Measurements from ENCODE around the gene RGS11.

DNA sequence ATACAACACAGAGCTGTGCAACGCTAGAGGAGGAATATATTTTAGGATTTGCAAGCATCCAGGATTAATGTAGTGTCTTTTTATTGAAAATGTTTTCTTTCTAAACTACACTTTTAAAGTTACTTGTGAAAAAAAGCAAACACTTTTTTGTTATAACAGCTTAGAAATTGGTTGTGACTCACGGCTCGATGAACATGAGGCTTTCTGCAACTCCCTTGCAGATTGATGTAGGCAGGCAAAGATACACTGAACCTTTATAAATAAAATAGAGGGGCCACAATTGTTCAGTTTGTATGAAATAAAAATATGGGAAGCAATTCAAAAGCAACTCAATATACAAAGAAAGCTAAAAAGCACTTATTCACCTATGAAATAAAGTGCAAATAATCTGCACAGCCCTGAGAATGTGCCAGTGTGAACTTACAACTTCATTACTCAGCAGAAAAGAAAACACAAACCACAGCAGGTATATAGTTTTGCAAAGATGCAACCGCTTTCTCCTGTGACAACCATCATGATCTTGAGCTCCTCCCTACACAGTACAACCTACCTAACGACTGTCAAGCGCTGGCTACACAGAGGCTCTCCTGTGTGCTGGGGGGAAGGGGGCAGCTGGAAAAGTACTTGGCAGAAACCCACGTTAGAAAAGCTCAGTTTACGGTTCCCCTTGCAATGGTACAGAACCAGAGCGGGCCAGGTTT lies 47.4 kb downstream of the RGS11 start:
- TF ChIP-seq POLR2AphosphoS5 (IDR thresholded peaks at IDR 0.05; ENCODE audit: low read depth, low read length) (no peak), TCF7L2 (IDR thresholded peaks at IDR 0.05; ENCODE audit: low read depth, low read length) (no peak)
- TF ChIP-seq, protein P1, sequence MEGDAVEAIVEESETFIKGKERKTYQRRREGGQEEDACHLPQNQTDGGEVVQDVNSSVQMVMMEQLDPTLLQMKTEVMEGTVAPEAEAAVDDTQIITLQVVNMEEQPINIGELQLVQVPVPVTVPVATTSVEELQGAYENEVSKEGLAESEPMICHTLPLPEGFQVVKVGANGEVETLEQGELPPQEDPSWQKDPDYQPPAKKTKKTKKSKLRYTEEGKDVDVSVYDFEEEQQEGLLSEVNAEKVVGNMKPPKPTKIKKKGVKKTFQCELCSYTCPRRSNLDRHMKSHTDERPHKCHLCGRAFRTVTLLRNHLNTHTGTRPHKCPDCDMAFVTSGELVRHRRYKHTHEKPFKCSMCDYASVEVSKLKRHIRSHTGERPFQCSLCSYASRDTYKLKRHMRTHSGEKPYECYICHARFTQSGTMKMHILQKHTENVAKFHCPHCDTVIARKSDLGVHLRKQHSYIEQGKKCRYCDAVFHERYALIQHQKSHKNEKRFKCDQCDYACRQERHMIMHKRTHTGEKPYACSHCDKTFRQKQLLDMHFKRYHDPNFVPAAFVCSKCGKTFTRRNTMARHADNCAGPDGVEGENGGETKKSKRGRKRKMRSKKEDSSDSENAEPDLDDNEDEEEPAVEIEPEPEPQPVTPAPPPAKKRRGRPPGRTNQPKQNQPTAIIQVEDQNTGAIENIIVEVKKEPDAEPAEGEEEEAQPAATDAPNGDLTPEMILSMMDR (IDR thresholded peaks at IDR 0.05), result no peak

Data from Panc1 (cell line).